GM23248 (cell line): Measurements from ENCODE around the gene CUL3.

ENCODE experiments used
- EZH2 ChIP-seq: fragments of 200-600 bp; sonication (generic); IDR thresholded peaks from 2 replicates; pipeline ENCODE4 v1.6.1; 2018; ENCODE audit warnings: antibody characterized with exemption, mild to moderate bottlenecking; ENCODE audit not compliant: insufficient read depth, poor library complexity, severe bottlenecking
- EZH2phosphoT487 ChIP-seq: fragments of 200-600 bp; sonication (generic); IDR thresholded peaks from 2 replicates; pipeline ENCODE4 v1.6.1; 2018; ENCODE audit warnings: antibody characterized with exemption, moderate library complexity, mild to moderate bottlenecking, low read depth; ENCODE audit not compliant: insufficient read depth

GRCh38 chr2:224453892-224454291 is 131.3 kb downstream of the CUL3 start:
- TF ChIP-seq EZH2, result no peak
- TF ChIP-seq EZH2phosphoT487, result no peak
